GM23338 (cell line): ENCODE measurements around the gene CIB4.

Experiments used
- EZH2 ChIP-seq: fragments of 200-600 bp; sonication (generic); IDR thresholded peaks from one replicate; pipeline ENCODE4 v1.8.0; 2017; ENCODE audit warnings: antibody characterized with exemption, mild to moderate bottlenecking, low read depth; ENCODE audit not compliant: unreplicated experiment
- EZH2phosphoT487 ChIP-seq: fragments of 200-600 bp; sonication (generic); IDR thresholded peaks from one replicate; pipeline ENCODE4 v1.8.1; 2018; ENCODE audit warnings: antibody characterized with exemption; ENCODE audit not compliant: unreplicated experiment
- JUNB ChIP-seq: IDR thresholded peaks from one replicate; pipeline ENCODE4 v1.6.1; 2016; ENCODE audit warnings: antibody characterized with exemption; ENCODE audit not compliant: unreplicated experiment
- NANOG ChIP-seq: IDR thresholded peaks from 2 replicates; pipeline ENCODE4 v1.6.1; 2016; ENCODE audit warnings: antibody characterized with exemption, borderline replicate concordance
- POLR2AphosphoS5 ChIP-seq: IDR thresholded peaks from 2 replicates; pipeline ENCODE4 v1.6.1; 2016; ENCODE audit warnings: antibody characterized with exemption, low read depth
- STAT1 ChIP-seq: IDR thresholded peaks from one replicate; pipeline ENCODE4 v1.6.1; 2016; ENCODE audit warnings: antibody characterized with exemption; ENCODE audit not compliant: unreplicated experiment
- TF ChIP-seq, protein P1 (sequence below), 2 experiments: fragments of 200-600 bp in 1 of 2; sonication (generic) in 1 of 2; conservative IDR thresholded peaks; 2 replicates each; pipeline versions ENCODE4 v1.5.1 to v1.6.1; 2016 to 2017; ENCODE audit warnings: antibody characterized with exemption in 2 of 2, low read depth in 2 of 2, mild to moderate bottlenecking in 2 of 2, moderate library complexity in 1 of 2

GRCh38 chr2:26623541-26624495 is 17.3 kb downstream of the CIB4 start:
- TF ChIP-seq, protein P1, sequence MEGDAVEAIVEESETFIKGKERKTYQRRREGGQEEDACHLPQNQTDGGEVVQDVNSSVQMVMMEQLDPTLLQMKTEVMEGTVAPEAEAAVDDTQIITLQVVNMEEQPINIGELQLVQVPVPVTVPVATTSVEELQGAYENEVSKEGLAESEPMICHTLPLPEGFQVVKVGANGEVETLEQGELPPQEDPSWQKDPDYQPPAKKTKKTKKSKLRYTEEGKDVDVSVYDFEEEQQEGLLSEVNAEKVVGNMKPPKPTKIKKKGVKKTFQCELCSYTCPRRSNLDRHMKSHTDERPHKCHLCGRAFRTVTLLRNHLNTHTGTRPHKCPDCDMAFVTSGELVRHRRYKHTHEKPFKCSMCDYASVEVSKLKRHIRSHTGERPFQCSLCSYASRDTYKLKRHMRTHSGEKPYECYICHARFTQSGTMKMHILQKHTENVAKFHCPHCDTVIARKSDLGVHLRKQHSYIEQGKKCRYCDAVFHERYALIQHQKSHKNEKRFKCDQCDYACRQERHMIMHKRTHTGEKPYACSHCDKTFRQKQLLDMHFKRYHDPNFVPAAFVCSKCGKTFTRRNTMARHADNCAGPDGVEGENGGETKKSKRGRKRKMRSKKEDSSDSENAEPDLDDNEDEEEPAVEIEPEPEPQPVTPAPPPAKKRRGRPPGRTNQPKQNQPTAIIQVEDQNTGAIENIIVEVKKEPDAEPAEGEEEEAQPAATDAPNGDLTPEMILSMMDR (conservative IDR thresholded peaks at IDR 0.05; ENCODE audit: low read depth in 2 of 2) = no peak
- no peak for TF ChIP-seq EZH2
- no peak for TF ChIP-seq EZH2phosphoT487
- TF ChIP-seq JUNB = no peak
- TF ChIP-seq STAT1 = no peak
- TF ChIP-seq POLR2AphosphoS5 = no peak
- no peak for TF ChIP-seq NANOG
